HuH-7.5 (cell line): ENCODE results near the gene AK8.

Experiments
- DNase-seq: peaks from one replicate; pipeline ENCODE4 v3.0.0; 2011; ENCODE audit warnings: low spot score

The AK8 gene

DNA sequence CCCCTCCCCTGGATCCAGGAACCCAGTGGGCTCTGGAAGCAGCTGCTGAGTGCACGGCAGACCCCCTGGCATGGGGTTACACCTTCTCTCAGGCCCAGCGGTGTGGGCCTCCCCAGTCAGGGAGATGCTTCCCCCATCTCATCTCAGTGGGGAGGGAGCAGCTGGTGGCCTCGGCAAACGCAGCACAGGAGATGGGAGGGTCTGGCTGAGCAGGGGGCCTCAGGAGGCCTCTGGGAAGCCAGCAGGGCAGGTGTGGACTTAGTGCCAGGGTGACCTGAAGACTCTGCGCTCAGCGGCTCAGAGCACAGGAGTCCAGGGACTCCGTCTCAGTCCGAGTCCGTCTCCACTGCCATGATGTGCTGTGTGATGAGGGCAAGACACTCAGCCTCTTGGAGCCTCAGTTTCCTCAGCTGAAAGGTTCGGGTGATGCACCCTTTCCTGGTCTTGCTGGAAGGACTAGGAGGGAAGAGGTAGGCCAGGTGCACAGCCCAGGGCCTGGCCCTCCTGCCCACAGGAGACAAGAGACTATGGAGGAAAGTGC lies 107.2 kb downstream of the AK8 start:
- no peak for DNase-seq

DNA sequence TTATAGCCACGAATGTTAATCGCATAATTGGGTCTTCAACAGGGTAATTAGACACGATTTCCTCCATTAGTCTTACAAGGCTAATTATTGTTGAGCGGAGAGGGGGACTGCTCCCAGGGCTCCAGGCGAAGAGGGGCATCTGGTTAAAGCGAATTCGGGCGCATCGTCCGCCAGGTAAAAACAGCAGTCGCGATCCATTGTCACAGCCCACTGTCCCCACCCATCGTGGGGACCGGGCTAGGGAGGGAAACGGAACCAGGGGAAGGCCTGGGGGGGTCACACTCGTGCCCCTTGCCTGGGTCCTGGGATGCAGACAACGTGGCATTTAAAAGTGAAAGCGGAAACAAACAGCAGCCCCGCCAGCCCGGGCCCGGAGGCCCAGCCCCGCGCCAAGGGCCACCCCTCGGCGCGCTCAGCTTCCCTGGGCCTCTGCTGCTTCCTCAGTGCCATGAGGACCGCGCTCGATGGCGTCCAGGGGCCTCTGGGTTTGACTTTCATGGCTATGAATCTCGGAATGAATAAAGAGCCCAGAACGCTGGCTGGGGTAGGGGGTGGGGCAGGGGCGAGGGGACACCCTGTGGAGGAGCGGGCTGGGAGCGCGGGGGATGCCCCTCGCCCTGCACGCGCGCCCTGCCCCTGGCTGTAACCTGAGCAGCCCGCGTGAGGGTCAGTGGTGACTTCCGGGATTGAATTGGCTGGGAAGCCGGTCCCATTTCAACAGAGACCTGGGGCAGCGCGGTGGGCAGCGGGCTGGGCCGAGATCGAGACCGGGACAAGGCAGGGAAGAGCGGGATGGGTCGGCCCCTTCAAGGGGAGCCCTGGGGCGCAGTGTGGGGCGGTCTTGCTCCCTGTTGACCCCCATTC lies 107.9 kb downstream of the AK8 start:
- no peak for DNase-seq

DNA sequence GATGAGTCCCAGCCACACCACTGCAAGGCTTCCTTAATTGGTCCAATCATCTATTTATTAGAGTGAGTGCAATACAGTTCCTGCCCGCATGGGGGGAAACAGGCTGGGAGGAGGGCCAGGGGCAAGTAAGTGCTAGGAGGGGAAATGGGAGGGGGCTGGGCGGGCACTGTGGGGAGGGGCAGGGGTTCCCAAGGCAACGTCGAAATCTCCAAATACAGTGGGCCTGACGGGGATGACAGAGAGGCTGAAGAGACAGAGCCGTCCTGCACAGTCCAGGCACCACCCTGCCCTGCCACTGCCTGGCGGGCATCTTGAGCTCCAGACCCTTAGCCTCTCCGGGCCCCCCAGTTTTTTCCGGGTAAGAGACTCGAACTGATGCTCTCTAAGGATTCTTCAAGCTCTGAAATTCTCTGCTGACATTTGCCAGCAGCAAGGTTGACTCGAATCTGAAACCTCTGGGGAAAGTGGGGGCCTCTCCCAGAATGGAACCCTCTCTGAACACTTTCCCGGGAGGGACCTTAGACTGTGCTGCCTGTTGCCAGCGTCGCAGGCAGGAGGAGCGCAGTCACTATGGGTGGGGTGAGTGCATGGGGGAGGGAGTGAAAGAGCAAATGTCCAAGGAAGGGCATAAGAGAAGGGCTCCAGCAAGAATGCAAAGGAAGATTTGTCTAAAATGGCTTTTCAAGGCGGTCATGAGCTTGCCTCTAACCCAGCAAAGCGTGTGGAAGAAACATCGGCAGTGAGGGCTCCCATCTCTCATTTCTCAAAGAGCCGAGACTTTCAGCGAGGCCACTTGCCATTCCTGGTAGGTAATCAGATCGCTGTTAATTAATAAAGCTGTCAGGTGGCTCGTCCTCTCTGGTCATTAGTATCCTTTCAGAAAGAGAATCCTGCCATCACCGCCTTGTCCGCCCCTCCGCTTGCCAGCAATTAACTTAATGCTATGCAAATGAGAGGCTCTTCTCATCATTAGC lies 108.9 kb downstream of the AK8 start:
- DNase-seq = no peak

DNA sequence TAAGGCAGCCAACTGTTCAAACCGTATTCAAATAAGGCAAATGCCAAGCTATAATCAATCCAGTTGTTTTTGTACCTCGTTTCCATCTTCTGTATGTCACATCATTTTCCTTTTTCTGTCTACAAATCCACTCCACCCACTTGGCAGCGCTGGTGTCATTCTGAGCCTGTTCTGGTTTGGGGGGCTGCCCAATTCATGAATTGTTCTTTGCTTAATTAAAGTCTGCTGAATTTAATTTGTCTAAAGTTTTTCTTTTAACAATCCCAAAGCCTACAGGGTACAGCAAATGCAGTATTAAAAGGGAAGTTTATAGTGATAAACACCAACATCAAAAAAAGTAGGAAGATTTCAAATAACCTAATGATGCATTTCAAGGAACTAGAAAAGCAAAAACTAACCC lies 114.5 kb downstream of the AK8 start:
- no peak for DNase-seq

DNA sequence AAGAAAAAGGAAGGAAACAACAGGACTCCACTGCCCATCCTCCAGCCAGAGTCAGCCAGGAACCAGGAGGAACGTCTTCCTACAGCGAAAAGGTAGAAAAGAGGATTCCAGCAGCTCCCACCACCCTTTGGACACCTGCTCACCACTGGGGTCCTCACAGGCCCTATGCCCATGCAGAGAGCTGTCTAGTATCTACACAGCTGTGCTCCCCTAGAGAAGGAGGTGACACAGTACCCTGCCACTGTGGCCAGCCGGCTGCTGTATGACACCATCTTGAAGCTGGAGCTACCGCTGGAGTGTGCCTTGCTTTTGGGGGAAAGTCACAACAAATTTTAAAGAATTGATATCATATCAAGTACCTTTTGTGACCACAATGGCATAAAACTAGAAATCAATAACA lies 115.2 kb downstream of the AK8 start:
- DNase-seq = no peak

DNA sequence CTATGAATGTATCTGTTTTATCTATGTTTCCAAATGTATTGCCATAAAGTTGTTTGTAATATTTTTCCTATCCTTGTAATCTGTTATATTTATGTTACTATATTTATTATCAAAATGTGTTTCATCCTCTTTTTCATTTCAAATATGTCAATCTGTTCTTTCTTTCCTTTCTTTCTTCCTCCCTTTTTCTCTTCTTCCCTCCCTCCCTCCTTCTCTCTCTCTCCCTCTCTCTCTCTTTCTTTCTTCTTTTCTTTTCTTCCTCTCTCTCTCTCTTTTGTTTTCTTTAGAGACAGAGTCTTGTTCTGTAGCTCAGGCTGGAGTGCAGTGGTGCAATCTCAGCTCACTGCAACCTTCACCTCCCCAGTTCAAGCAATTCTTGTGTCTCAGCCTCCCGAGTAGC lies 116.5 kb downstream of the AK8 start:
- no peak for DNase-seq

DNA sequence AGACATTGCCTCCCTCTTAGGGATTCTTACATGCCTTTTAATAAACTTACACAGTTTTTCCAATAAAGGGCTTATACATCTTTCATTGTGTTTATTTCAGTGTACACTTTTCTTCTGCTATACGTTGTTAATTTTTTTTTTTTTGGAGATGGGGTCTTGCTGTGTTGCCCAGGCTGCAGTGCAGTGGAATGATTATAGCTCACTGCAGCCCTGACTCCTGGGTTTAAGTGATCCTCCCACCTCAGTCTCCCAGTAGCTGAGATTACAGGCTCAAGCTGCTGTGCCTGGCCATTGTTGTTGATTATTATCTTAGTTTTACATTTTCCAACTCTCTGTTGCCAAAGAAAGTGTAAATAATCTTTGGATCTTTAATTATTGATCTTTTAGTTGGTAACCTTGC lies 118.0 kb downstream of the AK8 start:
- DNase-seq = no peak

DNA sequence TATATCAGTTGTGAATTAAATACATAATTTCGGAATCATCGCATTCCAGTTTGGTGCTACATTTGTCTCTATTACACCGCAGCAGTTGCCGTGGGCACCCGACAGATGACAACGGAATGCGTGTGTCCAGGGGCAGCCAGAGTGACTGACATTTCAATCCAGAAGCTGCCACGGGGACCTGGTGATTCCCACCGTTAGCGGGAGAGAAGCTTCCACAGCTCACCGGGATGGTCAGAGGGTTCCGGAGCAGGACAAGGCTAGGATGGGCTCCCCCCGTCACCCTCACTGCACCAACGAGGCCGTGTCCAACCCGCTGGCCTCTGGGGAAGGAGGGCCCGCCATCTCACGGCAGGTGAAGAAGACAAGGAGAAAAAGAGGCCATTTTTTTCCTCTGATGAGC lies 121.1 kb downstream of the AK8 start:
- no peak for DNase-seq

DNA sequence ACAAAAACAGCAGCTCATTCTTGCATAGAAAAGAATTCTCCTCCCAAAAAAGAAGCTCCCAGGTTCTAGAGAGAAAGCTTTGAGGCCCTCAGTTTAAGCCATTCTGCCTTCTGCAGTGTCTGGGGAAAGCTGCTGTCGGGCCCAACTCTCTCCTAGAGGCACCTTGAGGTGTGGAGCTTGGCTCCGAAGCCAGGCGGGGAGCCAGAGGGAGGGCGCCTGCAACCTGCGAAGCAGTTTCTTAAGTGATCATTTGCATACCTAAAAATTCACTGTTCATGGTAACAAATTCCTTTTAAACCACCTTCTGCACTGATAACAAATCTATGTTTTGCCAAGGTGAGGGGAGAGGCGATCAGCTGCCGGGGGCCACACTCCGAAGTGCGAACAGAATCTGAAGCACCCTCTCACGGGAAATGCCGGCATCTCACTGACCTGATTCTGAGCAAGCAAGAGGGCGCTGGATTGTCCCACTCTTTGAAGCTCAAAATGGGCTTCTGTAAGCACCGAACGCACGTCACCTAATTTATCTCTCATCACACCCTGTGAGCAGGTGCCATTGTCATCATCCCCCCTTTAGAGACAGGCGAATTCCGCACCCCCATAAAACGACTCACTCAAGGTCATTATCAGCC lies 121.8 kb downstream of the AK8 start:
- DNase-seq = no peak

DNA sequence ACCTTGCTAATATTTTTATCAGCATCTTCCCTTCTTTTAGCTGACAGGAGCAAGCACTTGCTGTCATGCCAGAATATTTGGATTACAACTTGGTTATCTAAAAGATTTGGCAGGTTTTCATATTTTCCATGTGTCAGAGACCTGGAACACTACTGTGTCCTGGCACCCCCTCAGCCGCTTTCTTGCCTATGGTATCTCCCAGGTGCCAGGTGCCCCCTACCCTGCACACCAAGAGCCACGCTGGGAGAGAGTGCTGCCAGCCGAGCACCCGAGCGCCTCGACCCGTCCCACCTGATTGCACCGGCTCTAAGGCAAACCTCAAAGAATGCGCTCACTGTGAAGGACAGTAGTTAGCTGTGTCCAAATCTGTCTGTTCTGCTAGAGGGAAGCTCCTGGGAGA lies 123.0 kb downstream of the AK8 start:
- no peak for DNase-seq

DNA sequence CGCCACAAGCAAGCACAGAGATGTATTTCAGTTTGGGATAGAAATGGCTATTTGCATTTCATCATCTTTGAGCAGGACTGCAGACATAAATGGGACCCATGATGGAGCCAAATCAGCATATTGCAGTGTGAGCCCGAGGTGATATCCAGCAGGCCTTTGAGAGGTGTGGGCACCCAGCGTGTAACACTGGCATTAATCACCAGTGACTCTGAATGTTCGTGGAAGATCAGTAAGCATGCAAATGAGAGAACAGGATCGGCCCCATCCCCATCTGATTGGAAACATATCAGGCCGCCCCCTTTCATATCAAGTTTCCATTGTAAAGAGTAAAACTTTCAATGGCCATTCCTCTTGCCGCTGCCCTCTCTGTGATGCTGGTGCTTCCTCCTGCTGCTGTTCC lies 123.8 kb downstream of the AK8 start:
- no peak for DNase-seq

DNA sequence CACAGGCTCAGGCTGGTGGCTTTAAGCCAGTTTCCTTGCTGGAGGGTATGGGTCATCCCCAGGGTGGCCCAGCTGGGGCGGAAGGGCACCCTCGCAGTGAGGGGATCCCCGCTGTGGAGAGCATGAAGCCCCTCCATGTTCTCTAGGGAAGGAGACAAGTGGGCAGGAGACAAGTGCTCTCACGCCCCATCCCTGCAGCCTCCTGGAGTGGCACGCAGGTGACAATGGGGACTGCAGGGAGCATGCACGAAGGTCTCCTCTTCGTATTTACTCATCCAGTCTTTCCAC lies 124.5 kb downstream of the AK8 start:
- no peak for DNase-seq

DNA sequence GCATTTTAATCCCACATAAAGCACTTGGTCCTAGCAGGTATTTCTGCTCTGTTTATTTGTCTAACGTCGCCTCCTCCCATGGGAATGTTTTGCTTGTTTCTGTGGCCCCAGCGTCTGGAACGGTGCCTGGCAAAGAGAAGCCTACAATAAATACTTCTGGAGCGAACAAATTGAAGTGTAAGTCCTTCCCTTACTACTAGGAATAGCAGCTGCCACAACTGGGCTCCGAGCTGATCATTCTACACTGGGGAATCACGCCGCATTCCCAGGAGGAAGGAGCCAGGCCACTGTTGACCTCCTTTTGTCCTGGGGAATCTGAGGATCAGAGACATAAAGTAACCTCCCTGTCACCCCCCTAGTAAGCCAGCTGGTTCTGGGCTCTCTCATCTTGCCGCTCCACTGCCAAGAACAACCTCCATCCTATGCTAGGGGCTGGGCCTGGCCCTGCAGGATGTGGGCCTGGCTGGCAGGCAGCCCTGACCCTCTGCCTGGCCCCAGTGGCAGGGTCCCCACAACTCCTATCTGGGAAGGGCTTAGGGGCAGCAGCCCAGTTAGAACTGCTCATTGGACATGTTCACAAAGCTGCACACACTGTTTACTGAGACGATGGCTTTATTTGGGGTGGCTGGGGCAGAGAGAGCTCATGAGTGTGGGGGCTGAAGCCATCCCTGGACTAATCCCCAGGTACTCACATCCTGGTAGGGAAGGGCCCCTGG lies 125.0 kb downstream of the AK8 start:
- no peak for DNase-seq

DNA sequence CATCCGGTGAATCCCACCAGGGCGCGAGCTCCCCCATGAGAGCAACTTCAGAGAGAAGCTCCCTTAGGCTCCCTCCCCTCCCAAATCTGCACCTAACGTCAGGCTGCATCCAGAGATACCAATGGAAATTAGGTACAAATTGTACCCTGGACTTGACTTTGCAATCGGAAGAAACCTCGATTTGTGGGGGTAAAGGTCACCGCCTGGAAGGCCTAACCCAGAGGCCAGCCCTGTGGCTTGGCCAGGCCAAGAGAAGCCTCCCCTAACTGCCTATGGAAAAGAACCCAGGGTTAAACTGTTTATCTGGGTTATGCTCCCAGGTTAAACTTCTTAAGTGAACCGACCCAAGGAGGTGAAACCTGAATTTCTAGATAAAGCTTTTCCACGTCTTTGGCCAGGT lies 127.4 kb downstream of the AK8 start:
- no peak for DNase-seq

DNA sequence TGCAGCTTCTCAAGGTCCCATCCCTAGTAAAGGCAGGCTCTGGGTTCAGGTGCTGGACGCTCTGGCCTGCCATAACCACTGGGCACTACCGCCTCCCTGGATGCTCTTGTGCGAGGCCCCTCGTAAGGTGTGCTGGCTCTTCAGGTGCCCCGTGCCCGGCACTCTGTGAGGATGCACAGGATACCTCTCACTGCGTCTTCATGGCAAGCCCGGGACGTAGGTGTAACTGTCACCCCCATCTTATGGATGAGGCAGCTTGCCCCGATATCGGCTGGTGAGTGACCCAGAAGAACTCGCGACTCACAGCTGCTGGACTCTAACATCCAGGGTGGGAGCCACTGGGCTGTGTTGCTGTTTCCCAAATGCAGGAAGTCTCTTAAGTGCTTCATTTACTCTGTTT lies 128.8 kb downstream of the AK8 start:
- DNase-seq = no peak

DNA sequence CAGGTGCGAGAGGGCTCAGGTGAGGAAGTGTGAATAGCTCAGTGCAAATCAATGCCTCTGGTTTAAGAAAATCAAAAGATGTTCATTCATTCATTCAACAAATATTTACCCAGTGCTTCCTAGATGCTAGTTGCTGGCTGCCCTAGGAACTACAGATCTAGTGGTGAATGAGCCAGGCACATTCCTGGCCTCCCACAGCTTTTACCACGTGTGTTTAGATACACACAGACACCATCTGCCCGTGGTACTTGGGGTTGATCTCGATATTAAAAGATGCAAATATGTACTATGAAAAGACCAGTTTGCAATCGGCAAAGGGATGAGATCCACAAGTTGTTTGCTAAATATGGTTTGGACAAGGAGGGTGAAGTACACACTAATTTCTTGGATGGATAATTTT lies 129.6 kb downstream of the AK8 start:
- no peak for DNase-seq

DNA sequence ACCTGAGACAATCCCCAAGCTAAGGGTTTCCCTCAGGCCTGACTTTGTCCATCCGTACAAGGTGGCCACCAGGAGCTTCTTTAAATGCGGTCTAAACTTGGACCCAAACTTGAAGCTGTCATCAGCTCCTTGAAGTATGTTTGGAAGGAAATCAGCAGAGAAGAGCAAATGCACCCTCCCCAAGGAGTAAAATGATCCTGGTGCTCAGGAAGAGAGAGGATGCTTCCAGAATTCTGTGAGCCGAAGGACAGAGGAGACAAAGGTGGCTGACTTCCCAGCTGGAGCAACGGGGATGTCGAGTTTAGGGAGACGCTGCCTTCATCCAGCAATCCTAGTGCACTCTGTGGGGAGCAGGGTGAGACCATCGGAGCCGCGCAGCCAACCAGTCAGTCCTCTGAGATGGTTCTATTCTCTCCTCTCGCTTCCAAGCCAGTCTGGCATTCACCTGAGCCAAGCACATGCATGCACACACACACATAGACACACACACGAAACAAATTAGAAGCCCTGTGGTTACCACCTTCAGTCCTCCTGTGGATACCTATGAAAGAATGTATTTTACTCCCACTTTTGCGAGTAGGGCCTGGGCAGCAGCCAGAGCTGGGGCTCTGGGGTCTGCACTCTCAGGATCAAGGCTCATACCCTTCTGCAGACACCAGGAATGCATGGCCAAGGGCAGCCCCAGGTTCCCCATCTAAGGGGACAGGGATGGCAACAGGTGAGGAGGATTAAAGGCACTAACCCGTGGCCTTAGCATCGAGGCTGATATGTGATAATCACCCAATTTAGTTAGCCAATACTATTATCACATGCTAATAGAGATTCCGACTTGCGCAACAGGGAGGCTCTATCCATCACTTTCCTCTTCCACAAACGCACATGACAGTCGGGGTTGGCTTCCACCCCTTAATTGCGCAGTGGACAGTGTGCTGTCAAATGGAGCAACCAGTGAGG lies 132.1 kb downstream of the AK8 start:
- no peak for DNase-seq

DNA sequence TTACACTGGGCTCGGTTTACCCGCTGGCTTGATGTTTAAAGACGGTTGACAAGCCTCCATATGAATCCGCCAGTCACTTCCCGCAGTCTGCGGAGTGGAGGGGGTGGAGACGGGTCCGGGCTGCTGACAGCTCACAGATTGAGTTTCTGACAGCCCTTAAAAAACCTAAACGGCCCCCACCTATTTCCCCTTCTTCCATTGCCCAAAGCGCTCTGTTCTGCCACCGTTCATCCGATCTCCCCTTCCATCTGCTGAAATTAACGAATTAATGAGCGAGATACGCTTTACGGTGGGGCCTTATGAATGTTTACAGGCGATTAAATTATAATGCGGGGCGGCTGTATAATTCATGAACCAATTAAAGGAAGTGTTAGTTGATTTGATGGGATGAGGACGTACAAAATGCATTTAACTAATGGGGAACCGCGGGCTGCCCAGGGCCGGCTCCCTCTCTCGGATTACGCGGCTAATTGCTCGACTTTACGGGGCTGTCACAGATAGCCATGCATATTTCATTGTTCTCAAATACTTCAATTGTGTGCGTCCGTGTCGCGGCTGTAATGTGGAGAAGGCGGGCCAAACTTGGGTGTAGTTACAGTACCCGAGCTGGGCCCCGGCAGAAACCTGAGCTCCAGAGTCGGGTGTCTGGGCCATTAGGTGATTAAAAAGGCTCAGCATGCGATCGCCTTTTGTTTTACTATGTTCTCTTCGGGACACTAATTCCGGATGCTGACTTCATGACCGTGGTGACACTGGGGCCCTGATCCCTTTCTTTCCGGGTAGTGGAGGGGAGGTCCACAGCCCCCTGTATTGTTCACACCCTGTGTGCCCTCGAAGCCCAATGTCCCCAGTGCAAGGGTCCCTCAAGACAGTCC lies 133.0 kb downstream of the AK8 start:
- no peak for DNase-seq

DNA sequence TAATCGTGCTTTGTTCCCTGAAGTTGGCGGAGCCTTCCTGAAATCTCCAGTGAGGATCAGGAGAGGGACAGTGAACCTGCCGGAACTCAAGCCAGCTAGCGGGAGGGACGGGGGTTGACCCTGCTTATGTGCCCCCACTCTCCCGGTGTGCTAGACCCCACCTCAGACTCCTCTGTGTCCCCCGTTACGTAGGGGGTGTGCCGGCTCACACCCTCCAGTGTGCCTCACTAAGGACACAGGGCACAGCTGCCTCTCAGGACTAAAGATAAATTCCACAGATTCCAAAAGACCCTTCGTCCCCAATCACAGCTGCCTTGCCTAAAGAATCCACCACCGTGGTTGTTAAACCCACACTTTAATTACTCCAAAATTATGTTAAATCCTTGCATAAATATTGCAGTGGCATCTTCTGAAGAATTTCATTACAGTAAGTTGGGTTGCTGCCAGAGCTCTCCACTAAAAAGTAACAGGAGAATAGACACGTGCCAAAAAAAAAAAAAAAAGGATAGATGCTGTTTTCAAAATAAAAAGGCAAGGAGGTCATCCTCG lies 134.1 kb downstream of the AK8 start:
- DNase-seq = no peak
